Stomach (tissue), 4 donors: ENCODE results near the gene GPANK1.

ENCODE experiments used
- POLR2A ChIP-seq, 4 donors: fragments of 450-650 bp; IDR thresholded peaks; one replicate each; pipeline ENCODE4 v1.6.1; 2016; ENCODE audit warnings: antibody characterized with exemption in 4 of 4, control low read depth in 2 of 4, mild to moderate bottlenecking in 1 of 4, moderate library complexity in 1 of 4
- POLR2AphosphoS5 ChIP-seq, 3 donors: sonication (generic); formaldehyde crosslinking; IDR thresholded peaks; one replicate each; pipeline ENCODE4 v1.6.1; 2016; ENCODE audit warnings: antibody characterized with exemption in 3 of 3
- TF ChIP-seq, protein P1 (sequence below), 7 experiments: fragments of 450-650 bp in 4 of 7; fragments of 200-600 bp in 3 of 7; sonication (generic) in 3 of 7; IDR thresholded peaks; one replicate each; pipeline ENCODE4 v1.5.1; 2016 to 2019; ENCODE audit warnings: antibody characterized with exemption in 7 of 7, control low read depth in 2 of 7, mild to moderate bottlenecking in 1 of 7

DNA sequence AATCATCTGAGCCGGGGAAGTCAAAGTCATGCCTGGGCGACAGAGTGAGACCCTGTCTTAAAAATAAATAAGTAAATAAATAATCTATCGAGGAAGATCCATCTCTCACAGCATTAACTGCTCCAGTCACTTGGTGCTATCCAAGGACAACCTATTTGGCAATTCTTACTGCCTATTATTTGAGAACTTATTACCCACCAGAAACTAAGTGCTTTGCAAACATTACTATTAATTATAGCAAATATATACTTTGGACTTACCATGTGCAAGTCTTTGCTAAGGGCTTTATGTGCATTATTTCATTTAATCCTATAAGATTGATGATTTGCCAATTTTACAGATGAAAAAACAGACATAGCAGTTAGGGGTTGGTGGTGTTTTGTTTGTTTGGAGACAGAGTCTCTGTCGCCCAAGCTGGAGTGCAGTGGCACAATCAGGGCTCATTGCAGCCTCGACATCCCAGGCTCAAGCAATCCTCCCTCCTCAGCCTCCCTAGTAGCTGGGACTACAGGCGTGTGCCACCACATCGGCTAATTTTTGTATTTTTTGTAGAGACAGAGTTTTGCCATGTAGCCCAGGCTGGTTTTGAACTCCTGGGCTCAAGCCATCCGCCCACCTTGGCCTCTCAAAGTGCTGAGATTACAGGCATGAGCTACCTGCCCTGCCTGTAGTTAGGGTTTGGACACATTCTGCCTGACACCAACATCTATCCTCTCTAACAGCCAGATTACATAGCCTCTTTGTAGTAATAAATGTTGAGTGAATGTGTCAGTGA lies 10.0 kb downstream of the GPANK1 start:
- TF ChIP-seq, protein P1, sequence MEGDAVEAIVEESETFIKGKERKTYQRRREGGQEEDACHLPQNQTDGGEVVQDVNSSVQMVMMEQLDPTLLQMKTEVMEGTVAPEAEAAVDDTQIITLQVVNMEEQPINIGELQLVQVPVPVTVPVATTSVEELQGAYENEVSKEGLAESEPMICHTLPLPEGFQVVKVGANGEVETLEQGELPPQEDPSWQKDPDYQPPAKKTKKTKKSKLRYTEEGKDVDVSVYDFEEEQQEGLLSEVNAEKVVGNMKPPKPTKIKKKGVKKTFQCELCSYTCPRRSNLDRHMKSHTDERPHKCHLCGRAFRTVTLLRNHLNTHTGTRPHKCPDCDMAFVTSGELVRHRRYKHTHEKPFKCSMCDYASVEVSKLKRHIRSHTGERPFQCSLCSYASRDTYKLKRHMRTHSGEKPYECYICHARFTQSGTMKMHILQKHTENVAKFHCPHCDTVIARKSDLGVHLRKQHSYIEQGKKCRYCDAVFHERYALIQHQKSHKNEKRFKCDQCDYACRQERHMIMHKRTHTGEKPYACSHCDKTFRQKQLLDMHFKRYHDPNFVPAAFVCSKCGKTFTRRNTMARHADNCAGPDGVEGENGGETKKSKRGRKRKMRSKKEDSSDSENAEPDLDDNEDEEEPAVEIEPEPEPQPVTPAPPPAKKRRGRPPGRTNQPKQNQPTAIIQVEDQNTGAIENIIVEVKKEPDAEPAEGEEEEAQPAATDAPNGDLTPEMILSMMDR (IDR thresholded peaks at IDR 0.05), result no peak
- no peak for TF ChIP-seq POLR2A (IDR thresholded peaks at IDR 0.05)
- no peak for TF ChIP-seq POLR2AphosphoS5 (IDR thresholded peaks at IDR 0.05)
